A673 (cell line): ENCODE measurements around the gene SLC9A5. TPM values are rescaled to one million over a fixed set of nuclear protein-coding genes. Genes with fewer than 3 reads are reported as not detected.
A peak's percentile ranks its signal among the peaks of the same experiment; 100 is the strongest.

Source experiments
- BruUV-seq: library from RNA; stranded (reverse); fragments of 400-500 nt; replicated peaks from 2 replicates; lab custom pipeline; 2021; lab: Mats Ljungman, UMichigan
- CTCF ChIA-PET: fragments of 300-600 bp; sonication (Branson Sonifier 250); formaldehyde crosslinking; loops from one replicate; lab custom pipeline; 2022; ENCODE audit warnings: antibody characterized with exemption; lab: Charles Lee
- POLR2A ChIA-PET: fragments of 300-600 bp; sonication (Branson Sonifier 250); formaldehyde crosslinking; loops from one replicate; lab custom pipeline; 2022; ENCODE audit warnings: antibody characterized with exemption; ENCODE audit not compliant: low non-redundant PET; lab: Charles Lee
- DNase-seq: peaks from one replicate; pipeline ENCODE4 v3.0.0-alpha.2; 2015; ENCODE audit warnings: low spot score
- H3K27ac ChIP-seq: fragments of 200-600 bp; sonication (generic); 2 replicates; pipeline ENCODE4 v1.5.1; 2016; ENCODE audit warnings: mixed run types, low read depth, mild to moderate bottlenecking, mixed read lengths, antibody characterized with exemption, low read length; ENCODE audit not compliant: poor library complexity, severe bottlenecking
- H3K27me3 ChIP-seq: fragments of 200-600 bp; sonication (generic); replicated peaks from 2 replicates; pipeline ENCODE4 v1.6.1; 2017; ENCODE audit warnings: mixed run types, low read depth, mild to moderate bottlenecking, mixed read lengths, antibody characterized with exemption, low read length; ENCODE audit not compliant: insufficient read depth, poor library complexity
- H3K36me3 ChIP-seq: fragments of 200-600 bp; sonication (generic); 2 replicates; pipeline ENCODE4 v1.6.1; 2016; ENCODE audit warnings: mixed run types, mild to moderate bottlenecking, mixed read lengths, antibody characterized with exemption, low read length; ENCODE audit not compliant: insufficient read depth, poor library complexity, severe bottlenecking
- H3K4me1 ChIP-seq: fragments of 200-600 bp; sonication (generic); 2 replicates; pipeline ENCODE4 v1.6.1; 2017; ENCODE audit warnings: mixed run types, mild to moderate bottlenecking, mixed read lengths, antibody characterized with exemption, low read length; ENCODE audit not compliant: insufficient read depth, poor library complexity, severe bottlenecking
- H3K4me3 ChIP-seq: fragments of 200-600 bp; sonication (generic); 2 replicates; pipeline ENCODE4 v1.5.1; 2016; ENCODE audit warnings: low read depth, mixed run types, mild to moderate bottlenecking, mixed read lengths, low read length; ENCODE audit not compliant: poor library complexity, severe bottlenecking
- H3K9me3 ChIP-seq: fragments of 200-600 bp; sonication (generic); 2 replicates; pipeline ENCODE4 v1.6.1; 2016; ENCODE audit warnings: mixed run types, low read depth, mild to moderate bottlenecking, mixed read lengths, antibody characterized with exemption, low read length; ENCODE audit not compliant: poor library complexity, severe bottlenecking
- CTCF ChIP-seq: fragments of 300-800, 200-600 bp; sonication (generic); conservative IDR thresholded peaks from 2 replicates; pipeline ENCODE4 v1.5.1; 2017; ENCODE audit warnings: low read depth, mild to moderate bottlenecking, antibody characterized with exemption, low read length, moderate library complexity, mixed read lengths
- EZH2 ChIP-seq: fragments of 200-600 bp; sonication (generic); IDR thresholded peaks from 2 replicates; pipeline ENCODE4 v1.6.1; 2017; ENCODE audit warnings: borderline replicate concordance, low read depth, mild to moderate bottlenecking, mixed read lengths, antibody characterized with exemption, low read length; ENCODE audit not compliant: poor library complexity, severe bottlenecking
- intact Hi-C: fragments of 100-400 bp; cut with micrococcal nuclease; formaldehyde crosslinking; loops from one replicate; pipeline ENCODE4 v1.10.0; 2022; ENCODE audit not compliant: unreplicated experiment
- total RNA-seq: library from RNA; stranded (reverse); gene quantifications from 2 replicates; pipeline ENCODE4 v1.2.3, GENCODE V29; 2021

Gene SLC9A5
- total RNA-seq, 1 experiment from 2014 or later, result 2.4 TPM

GRCh38 chr16:67241008-67241900 is 7.5 kb upstream of the SLC9A5 start:
- Histone ChIP-seq H3K9me3 (no peaks in the 10 kb centered on the region), H3K4me3 (no peak overlapping the region), H3K4me1 (peaks cover 48% of the 10 kb centered on the region), H3K27me3 (no peaks in the 10 kb centered on the region), H3K27ac (peak overlapping the region; percentile 80), H3K36me3 (peaks cover 20% of the 10 kb centered on the region)
- intact Hi-C loops, result no loop called here
- TF ChIP-seq CTCF (no peak), EZH2 (no peak)
- ChIA-PET POLR2A (no interaction called here), CTCF (no interaction called here)
- DNase-seq, result peak; percentile 42
- no TSS peak for BruUV-seq

GRCh38 chr16:67242138-67242730 is 6.5 kb upstream of the SLC9A5 start:
- POLR2A ChIA-PET, result no interaction called here

GRCh38 chr16:67243481-67243880 is 5.3 kb upstream of the SLC9A5 start:
- H3K27ac ChIP-seq, result peak overlapping the region; percentile 79
- DNase-seq, result peak; percentile 37
- H3K27me3 ChIP-seq, result no peaks in the 10 kb centered on the region
- ChIA-PET CTCF (no interaction called here), POLR2A (interaction anchor here (0.6 kb wide), 1 partner anchor 12 kb away, joined by 3 read pairs; no protein-coding TSS in a partner anchor)
- peaks cover 2% of the 10 kb centered on the region for H3K36me3 ChIP-seq
- BruUV-seq, result no TSS peak
- intact Hi-C loops, result no loop called here
- H3K4me3 ChIP-seq, result no peak overlapping the region
- no peaks in the 10 kb centered on the region for H3K9me3 ChIP-seq
- TF ChIP-seq CTCF (no peak), EZH2 (no peak)
- H3K4me1 ChIP-seq, result peaks cover 58% of the 10 kb centered on the region

More at GRCh38 chr16:67242138-67242730, 6.5 kb upstream of the SLC9A5 start:
- no peak for TF ChIP-seq CTCF
- DNase-seq, result no peak
- H3K9me3 ChIP-seq, result no peaks in the 10 kb centered on the region
- H3K4me1 ChIP-seq, result peaks cover 48% of the 10 kb centered on the region
- BruUV-seq, result no TSS peak
- H3K27me3 ChIP-seq, result no peaks in the 10 kb centered on the region
- CTCF ChIA-PET, result no interaction called here
- intact Hi-C loops, result no loop called here
- H3K27ac ChIP-seq, result peak overlapping the region; percentile 80
- peaks cover 12% of the 10 kb centered on the region for H3K36me3 ChIP-seq
- no peak overlapping the region for H3K4me3 ChIP-seq
